OCI-LY1 (cell line): Measurements from ENCODE around the gene LCN1.
"Not testable (repeated sequence)": the region's sequence is repeated elsewhere in the genome, so short reads cannot be mapped to it uniquely, and the experiment has no call there.

Source experiments
- H2AFZ ChIP-seq: fragments of 200-600 bp; sonication (generic), shearing (Covaris generic); 2 replicates; pipeline ENCODE4 v1.6.0; 2014; ENCODE audit warnings: antibody characterized with exemption, mild to moderate bottlenecking, low read length
- H3F3A ChIP-seq: fragments of 200-600 bp; sonication (generic), shearing (Covaris generic); 2 replicates; pipeline ENCODE4 v1.6.0; 2014; ENCODE audit warnings: mild to moderate bottlenecking, antibody characterized with exemption, low read length, moderate library complexity; ENCODE audit not compliant: insufficient read depth
- H3K27ac ChIP-seq: fragments of 200-600 bp; sonication (generic); 2 replicates; pipeline ENCODE4 v1.5.1; 2014; ENCODE audit warnings: low read length, mixed run types, mild to moderate bottlenecking, low read depth; ENCODE audit not compliant: poor library complexity, severe bottlenecking
- H3K27me3 ChIP-seq: fragments of 200-600 bp; sonication (generic); 2 replicates; pipeline ENCODE4 v1.6.0; 2014; ENCODE audit warnings: antibody characterized with exemption, mild to moderate bottlenecking, low read length, moderate library complexity; ENCODE audit not compliant: insufficient read depth
- H3K36me3 ChIP-seq: fragments of 200-600 bp; sonication (generic); 2 replicates; pipeline ENCODE4 v1.6.1; 2014; ENCODE audit warnings: mild to moderate bottlenecking, antibody characterized with exemption, low read length, moderate library complexity, mixed read lengths; ENCODE audit not compliant: insufficient read depth
- H3K4me1 ChIP-seq: fragments of 200-600 bp; sonication (generic); 2 replicates; pipeline ENCODE4 v1.5.1; 2014; ENCODE audit warnings: mild to moderate bottlenecking, low read length, moderate library complexity; ENCODE audit not compliant: insufficient read depth, severe bottlenecking
- H3K4me2 ChIP-seq: fragments of 200-600 bp; sonication (generic), shearing (Covaris generic); 2 replicates; pipeline ENCODE4 v1.6.1; 2014; ENCODE audit warnings: low read length
- H3K4me3 ChIP-seq: fragments of 200-600 bp; sonication (generic); 2 replicates; pipeline ENCODE4 v1.5.1; 2014; ENCODE audit warnings: low read length, low read depth, mild to moderate bottlenecking, mixed read lengths; ENCODE audit not compliant: poor library complexity, severe bottlenecking
- H3K79me2 ChIP-seq: fragments of 200-600 bp; shearing (Covaris generic); 2 replicates; pipeline ENCODE4 v1.6.1; 2016; ENCODE audit warnings: mixed run types, low read length, mixed read lengths; ENCODE audit not compliant: insufficient read depth
- H3K9ac ChIP-seq: fragments of 200-600 bp; sonication (generic), shearing (Covaris generic); 2 replicates; pipeline ENCODE4 v1.6.1; 2014; ENCODE audit warnings: mild to moderate bottlenecking, low read length, mixed read lengths
- H3K9me2 ChIP-seq: fragments of 200-600 bp; sonication (generic), shearing (Covaris generic); 2 replicates; pipeline ENCODE4 v1.6.1; 2014; ENCODE audit warnings: low read depth, mild to moderate bottlenecking, low read length, mixed read lengths
- H3K9me3 ChIP-seq: fragments of 200-600 bp; shearing (Covaris generic); 2 replicates; pipeline ENCODE4 v1.6.1; 2014; ENCODE audit warnings: low read length, mixed read lengths
- H4K20me1 ChIP-seq: fragments of 200-600 bp; sonication (generic), shearing (Covaris generic); 2 replicates; pipeline ENCODE4 v1.6.0; 2016; ENCODE audit warnings: mild to moderate bottlenecking, low read length; ENCODE audit not compliant: insufficient read depth
- EZH2 ChIP-seq: fragments of 200-600 bp; sonication (generic), shearing (Covaris generic); IDR thresholded peaks from 2 replicates; pipeline ENCODE4 v1.8.0; 2017; ENCODE audit warnings: borderline replicate concordance, mixed run types, mild to moderate bottlenecking, antibody characterized with exemption, low read length, moderate library complexity, mixed read lengths
- TF ChIP-seq, protein P1 (sequence below): fragments of 200-600 bp; sonication (generic), shearing (Covaris generic); IDR thresholded peaks from 2 replicates; pipeline ENCODE4 v1.5.1; 2017; ENCODE audit warnings: mild to moderate bottlenecking, antibody characterized with exemption, low read length, moderate library complexity, mixed read lengths

Gene LCN1

GRCh38 chr9:135512904-135513303 lies 8.3 kb upstream of the LCN1 start:
- no peaks in the 10 kb centered on the region for H3F3A ChIP-seq
- no peaks in the 10 kb centered on the region; the same call in 1 of the 2 replicates for H3K36me3 ChIP-seq
- H3K9me2 ChIP-seq = no peaks in the 10 kb centered on the region
- no peaks in the 10 kb centered on the region for H3K79me2 ChIP-seq
- TF ChIP-seq, protein P1, sequence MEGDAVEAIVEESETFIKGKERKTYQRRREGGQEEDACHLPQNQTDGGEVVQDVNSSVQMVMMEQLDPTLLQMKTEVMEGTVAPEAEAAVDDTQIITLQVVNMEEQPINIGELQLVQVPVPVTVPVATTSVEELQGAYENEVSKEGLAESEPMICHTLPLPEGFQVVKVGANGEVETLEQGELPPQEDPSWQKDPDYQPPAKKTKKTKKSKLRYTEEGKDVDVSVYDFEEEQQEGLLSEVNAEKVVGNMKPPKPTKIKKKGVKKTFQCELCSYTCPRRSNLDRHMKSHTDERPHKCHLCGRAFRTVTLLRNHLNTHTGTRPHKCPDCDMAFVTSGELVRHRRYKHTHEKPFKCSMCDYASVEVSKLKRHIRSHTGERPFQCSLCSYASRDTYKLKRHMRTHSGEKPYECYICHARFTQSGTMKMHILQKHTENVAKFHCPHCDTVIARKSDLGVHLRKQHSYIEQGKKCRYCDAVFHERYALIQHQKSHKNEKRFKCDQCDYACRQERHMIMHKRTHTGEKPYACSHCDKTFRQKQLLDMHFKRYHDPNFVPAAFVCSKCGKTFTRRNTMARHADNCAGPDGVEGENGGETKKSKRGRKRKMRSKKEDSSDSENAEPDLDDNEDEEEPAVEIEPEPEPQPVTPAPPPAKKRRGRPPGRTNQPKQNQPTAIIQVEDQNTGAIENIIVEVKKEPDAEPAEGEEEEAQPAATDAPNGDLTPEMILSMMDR = no peak
- no peak for TF ChIP-seq EZH2
- no peaks in the 10 kb centered on the region for H3K4me1 ChIP-seq
- no peak overlapping the region for H3K4me2 ChIP-seq
- H4K20me1 ChIP-seq = no peaks in the 10 kb centered on the region
- peaks cover 6% of the 10 kb centered on the region; the same call in 1 of the 2 replicates for H3K9me3 ChIP-seq
- no peak overlapping the region for H3K4me3 ChIP-seq
- no peak overlapping the region for H2AFZ ChIP-seq
- H3K27me3 ChIP-seq = peaks cover 11% of the 10 kb centered on the region; the same call in 1 of the 2 replicates
- H3K9ac ChIP-seq = no peak overlapping the region
- H3K27ac ChIP-seq = no peak overlapping the region

GRCh38 chr9:135513351-135513846 lies 7.8 kb upstream of the LCN1 start:
- no peak for TF ChIP-seq EZH2
- TF ChIP-seq, protein P1 = no peak
- Histone ChIP-seq H3K9me3 (peaks cover 6% of the 10 kb centered on the region; the same call in 1 of the 2 replicates), H3K27me3 (peaks cover 9% of the 10 kb centered on the region; the same call in 1 of the 2 replicates), H3K36me3 (no peaks in the 10 kb centered on the region; the same call in 1 of the 2 replicates), H3K79me2 (no peaks in the 10 kb centered on the region), H3K4me1 (no peaks in the 10 kb centered on the region), H3K4me2 (no peak overlapping the region), H3K4me3 (no peak overlapping the region), H3K9ac (no peak overlapping the region), H2AFZ (no peak overlapping the region), H3F3A (no peaks in the 10 kb centered on the region), H4K20me1 (no peaks in the 10 kb centered on the region), H3K9me2 (no peaks in the 10 kb centered on the region), H3K27ac (no peak overlapping the region)

DNA sequence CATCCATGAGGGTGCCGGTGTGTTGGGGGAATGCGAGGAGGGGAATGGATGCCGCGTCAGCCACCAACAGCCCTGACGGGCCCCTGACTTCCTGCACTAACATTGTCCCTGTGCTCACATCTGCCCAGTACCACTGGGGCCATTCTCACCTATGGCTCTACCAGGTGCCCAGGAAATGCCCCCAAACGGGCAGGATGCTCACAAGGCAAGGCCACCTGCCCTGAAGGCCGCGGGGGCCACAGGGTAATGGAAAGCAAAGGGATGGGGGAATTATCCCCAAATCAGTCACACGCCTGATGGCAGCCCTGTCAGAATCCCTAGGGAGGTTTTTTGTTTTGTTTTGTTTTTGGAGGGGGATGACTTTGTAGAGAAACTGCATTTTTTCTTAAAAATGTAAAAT lies 7.3 kb upstream of the LCN1 start:
- H3F3A ChIP-seq, H3K27ac ChIP-seq, H4K20me1 ChIP-seq, H3K4me1 ChIP-seq, H2AFZ ChIP-seq, H3K9ac ChIP-seq, H3K9me3 ChIP-seq, H3K4me3 ChIP-seq, H3K9me2 ChIP-seq, H3K79me2 ChIP-seq, H3K27me3 ChIP-seq, H3K4me2 ChIP-seq, H3K36me3 ChIP-seq: not testable (repeated sequence)
